GM19467 (cell line): ENCODE results near the gene PCSK6.
A peak's percentile ranks its signal among the peaks of the same experiment; 100 is the strongest.

Source experiments
- ATAC-seq: cut with Tn5 transposase; IDR thresholded peaks from one replicate; pipeline ENCODE4 v1.9.1; 2021; ENCODE audit warnings: mild to moderate bottlenecking, moderate library complexity; ENCODE audit not compliant: unreplicated experiment

Gene PCSK6

DNA sequence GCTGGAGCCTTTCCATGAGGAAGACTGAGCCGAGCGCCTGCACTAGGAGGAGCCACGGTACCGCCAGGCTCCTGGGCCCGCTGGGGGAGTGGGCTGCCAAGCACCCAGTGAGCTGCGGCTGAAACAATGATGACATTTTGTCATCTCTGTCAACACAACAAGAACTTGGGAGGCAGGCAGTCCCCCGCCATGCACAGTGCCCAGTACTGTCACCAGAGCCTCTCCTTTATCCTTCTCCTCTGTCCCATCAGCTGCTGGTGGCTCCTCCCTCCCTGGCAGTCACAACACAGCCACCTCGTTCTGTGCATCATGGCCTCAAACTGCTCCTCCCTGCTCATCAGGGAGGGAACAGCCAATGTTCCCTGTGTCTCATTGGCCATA, 34.0 kb upstream of the PCSK6 start:
- ATAC-seq: no peak

GRCh38 chr15:101522621-101523559, 33.4 kb upstream of the PCSK6 start:
- ATAC-seq: no peak

DNA sequence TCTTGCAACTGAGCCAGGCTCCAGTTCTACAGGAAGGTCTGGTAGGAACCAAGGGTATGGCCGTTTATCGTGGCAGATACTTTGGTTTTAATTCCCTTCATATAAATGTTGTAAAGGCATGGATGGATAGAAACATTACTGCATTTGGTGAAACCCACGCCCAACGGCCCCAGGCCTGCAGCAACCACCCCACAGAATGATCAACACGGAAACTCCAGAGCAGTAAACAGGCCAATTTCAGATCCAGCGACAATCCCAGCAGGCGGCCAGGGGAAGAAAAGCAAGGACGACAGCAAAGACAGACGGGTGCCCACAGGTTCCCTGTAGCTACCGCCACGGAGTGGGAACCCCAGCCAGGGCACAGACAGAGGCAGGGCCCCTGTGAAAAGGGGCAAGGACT, 32.6 kb upstream of the PCSK6 start:
- no peak for ATAC-seq

DNA sequence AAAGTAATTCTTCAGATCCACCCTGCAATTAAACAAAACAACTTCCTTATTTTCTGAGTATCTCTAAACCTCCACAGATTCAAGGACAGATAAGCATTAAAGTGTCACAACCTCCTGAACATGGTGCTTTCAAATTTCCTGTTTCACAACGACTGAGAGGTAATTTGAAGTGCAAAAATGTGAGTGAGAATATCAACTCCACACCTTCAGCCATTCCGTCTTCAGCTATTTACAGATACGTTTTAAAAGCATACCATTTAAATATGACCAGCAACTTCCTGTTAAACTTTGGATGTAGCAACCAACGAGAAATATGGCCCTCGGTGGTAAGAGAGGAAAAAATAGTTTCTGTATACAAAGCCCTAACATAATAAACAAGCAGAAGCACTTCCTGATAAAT, 32.1 kb upstream of the PCSK6 start:
- ATAC-seq: no peak

- ATAC-seq: no peak
Observed at GRCh38 chr15:101521069-101521468, 31.6 kb upstream of the PCSK6 start.

- no peak for ATAC-seq
Observed at GRCh38 chr15:101520395-101520794, 30.9 kb upstream of the PCSK6 start.

DNA sequence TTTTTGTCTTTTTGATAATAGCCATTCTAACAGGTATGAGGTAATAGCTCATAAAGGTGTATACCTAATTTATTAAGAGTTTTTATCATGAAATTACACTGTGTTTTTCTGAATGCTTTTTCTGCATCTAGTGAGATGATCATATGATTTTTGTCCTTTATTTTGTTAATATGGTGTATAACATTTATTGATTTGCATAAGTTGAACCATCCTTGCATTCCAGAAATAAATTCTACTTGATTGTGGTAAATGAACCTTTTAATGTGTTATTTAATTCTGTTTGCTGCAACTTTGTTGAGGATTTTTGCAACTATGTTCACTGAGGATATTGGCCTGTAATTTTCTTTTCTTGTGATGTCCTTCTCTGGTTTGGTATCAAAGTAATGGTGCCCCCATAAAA, 28.0 kb upstream of the PCSK6 start:
- ATAC-seq: no peak

GRCh38 chr15:101514318-101514717, 24.8 kb upstream of the PCSK6 start:
- no peak for ATAC-seq

DNA sequence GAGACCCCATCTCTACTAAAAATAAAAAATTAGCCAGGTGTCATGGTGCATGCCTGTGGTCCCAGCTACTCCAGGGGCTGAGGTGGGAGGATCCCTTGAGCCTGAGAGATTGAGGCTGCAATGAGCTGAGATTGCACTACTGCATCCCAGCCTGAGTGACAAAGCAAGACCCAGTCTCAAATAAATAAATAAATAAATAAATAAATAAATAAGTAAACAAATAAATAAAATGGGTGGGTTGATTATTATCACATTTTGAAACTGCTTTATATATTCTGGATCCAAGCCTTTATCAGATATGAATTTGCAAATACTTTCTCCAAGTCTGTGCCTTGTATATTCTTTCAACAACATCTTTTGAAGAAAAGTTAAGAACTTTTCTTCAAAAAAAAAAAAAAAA, 22.2 kb upstream of the PCSK6 start:
- ATAC-seq: no peak

- no peak for ATAC-seq
Observed at GRCh38 chr15:101510212-101511197, 21.0 kb upstream of the PCSK6 start.

DNA sequence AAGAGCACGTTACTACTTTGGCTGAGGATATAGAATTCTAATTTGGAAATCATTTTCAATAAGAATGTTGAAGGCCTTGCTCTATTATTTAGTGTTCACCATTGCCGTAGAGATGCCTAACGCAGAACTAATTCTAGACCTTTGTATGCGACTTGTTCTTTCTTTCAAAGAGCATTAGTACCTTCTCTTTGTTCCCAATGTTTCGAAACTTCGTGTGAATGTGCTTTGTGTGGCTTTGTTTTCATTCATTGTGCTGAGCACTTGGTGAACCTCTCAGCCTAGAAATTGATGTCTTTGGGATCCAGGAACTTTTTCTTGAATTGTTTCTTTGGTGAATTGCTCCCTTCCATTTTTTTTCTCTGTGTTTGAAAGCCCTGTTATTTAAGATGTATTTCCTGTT, 19.8 kb upstream of the PCSK6 start:
- ATAC-seq: no peak

DNA sequence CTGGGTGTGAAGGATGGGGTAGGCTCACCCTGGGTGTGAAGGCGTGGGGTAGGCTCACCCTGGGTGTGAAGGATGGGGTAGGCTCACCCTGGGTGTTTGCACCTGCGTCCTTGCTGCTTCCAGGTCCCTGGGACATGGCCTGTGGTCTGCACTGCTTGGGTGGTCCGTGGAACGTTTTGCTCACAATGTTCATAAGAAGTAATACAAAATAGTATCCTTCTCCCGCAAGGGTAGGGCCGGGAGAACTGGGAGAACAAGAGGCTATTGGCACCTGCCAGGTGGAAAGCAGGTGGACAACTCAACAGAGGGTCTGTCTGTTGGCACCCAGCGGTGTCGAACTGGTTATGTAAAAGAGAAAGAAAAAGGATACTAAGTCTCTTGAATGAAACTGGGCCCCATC, 17.0 kb upstream of the PCSK6 start:
- no peak for ATAC-seq

- ATAC-seq: no peak
Observed at GRCh38 chr15:101505610-101506337, 16.3 kb upstream of the PCSK6 start.

- no peak for ATAC-seq
Observed at GRCh38 chr15:101504866-101505609, 15.5 kb upstream of the PCSK6 start.

GRCh38 chr15:101504373-101504772, 14.9 kb upstream of the PCSK6 start:
- ATAC-seq: no peak

DNA sequence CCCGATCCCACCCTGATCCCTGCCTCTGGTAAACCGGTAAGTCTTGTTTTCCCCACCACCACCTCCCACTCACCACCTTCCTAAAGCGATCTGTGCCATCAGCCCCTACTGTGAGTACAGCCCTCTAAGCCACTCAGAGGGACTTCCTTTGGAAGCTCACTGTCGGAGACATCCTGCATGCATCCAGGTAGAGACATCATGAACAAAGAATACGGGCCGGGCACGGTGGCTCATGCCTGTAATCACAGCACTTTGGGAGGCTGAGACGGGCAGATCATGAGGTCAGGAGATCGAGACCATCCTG, 13.7 kb upstream of the PCSK6 start:
- no peak for ATAC-seq

GRCh38 chr15:101502572-101503295, 13.2 kb upstream of the PCSK6 start:
- no peak for ATAC-seq

DNA sequence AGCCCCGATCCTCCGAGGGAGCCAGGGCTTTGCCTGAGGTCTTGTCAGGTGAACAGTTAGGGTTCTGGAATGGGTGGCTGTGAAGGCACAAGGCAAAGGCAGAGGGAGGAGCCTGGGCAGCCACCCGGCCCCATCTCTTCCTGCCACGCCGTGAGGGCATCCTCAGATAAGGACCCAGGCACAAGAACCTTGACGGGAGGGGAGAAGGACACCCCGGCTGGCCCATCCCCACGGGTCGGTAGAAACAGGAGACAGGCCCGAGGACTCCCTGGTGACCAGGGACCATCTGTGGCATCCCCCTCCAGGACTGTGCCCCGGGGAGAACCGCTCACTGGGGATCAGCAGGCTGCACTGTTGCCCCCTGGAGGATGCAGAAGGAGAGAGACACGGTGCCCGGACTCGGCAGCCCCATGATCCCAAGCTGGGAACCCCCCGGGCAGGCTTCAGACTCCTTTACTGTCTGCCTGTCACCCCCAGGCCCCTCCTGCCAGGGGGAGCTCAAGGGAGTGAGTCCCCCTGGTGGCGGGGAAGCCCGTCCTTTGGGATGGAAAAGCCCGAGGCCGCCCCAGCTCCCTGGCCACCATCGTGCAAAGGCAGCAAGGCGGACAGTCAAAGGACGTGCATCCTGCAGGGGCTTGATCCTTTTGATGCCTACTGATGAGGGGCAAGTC, 12.3 kb upstream of the PCSK6 start:
- peak; percentile 45 for ATAC-seq

- no peak for ATAC-seq
Observed at GRCh38 chr15:101500865-101501551, 11.5 kb upstream of the PCSK6 start.
